GM12878 (cell line): Measurements from ENCODE around the gene SNX13. TPM values are rescaled to one million over a fixed set of nuclear protein-coding genes. Genes with fewer than 3 reads are reported as not detected.

ENCODE experiments used
- ATAC-seq: fragments of 200-7000 bp; cut with Tn5 transposase; 3 replicates; pipeline ENCODE4 v1.9.1; 2020; ENCODE audit warnings: mild to moderate bottlenecking, moderate library complexity
- BruUV-seq: library from RNA; stranded (reverse); fragments of 400-500 nt; replicated peaks from 2 replicates; lab custom pipeline; 2021; lab: Mats Ljungman, UMichigan
- CTCF ChIA-PET: fragments of 300-600 bp; sonication (Branson Sonifier 250); formaldehyde crosslinking; extraction: SDS; loops from one replicate; lab custom pipeline; 2021; ENCODE audit warnings: inconsistent platforms; lab: Yijun Ruan, JAX
- POLR2A ChIA-PET: fragments of 350-600 bp; formaldehyde crosslinking; extraction: SDS; loops from one replicate; lab custom pipeline; 2021; ENCODE audit warnings: inconsistent platforms; lab: Charles Lee
- RAD21 ChIA-PET: fragments of 300-600 bp; sonication (Branson Sonifier 250); formaldehyde crosslinking; loops from one replicate; lab custom pipeline; 2023; ENCODE audit warnings: antibody characterized with exemption; ENCODE audit not compliant: unreplicated experiment; lab: Charles Lee
- SMC1A ChIA-PET: fragments of 300-600 bp; sonication (Branson Sonifier 250); formaldehyde crosslinking; loops from one replicate; lab custom pipeline; 2023; ENCODE audit not compliant: unreplicated experiment, uncharacterized antibody; lab: Charles Lee
- DNase-seq: peaks from one replicate; pipeline ENCODE4 v3.0.0-alpha.2; 2011; ENCODE audit warnings: low read depth, low spot score
- FAIRE-seq: peaks from 3 replicates; lab custom pipeline; 2011; peaks lifted over from hg19 to GRCh38; lab: Jason Lieb, UNC
- H2AFZ ChIP-seq: 2 replicates; pipeline ENCODE4 v1.6.0; 2011; ENCODE audit warnings: low read depth, low read length, control low read depth; ENCODE audit not compliant: control insufficient read depth
- H3K27ac ChIP-seq: 2 replicates; pipeline ENCODE4 v1.5.1; 2011; ENCODE audit warnings: control low read depth; ENCODE audit not compliant: control insufficient read depth, insufficient read depth
- H3K27me3 ChIP-seq, 2 experiments: replicated peaks in 1 of 2; 2 replicates each; pipeline versions ENCODE4 v1.6.0 to v1.6.1; 2011; ENCODE audit warnings: low read length in 1 of 2; ENCODE audit not compliant: control insufficient read depth in 2 of 2, insufficient read depth in 2 of 2
- H3K36me3 ChIP-seq, 2 experiments: 2 replicates each; pipeline ENCODE4 v1.5.1; 2011; ENCODE audit warnings: low read length in 1 of 2; ENCODE audit not compliant: control insufficient read depth in 2 of 2, insufficient read depth in 2 of 2
- H3K4me1 ChIP-seq: 2 replicates; pipeline ENCODE4 v1.6.1; 2011; ENCODE audit warnings: mild to moderate bottlenecking, low read length, moderate library complexity, mixed read lengths; ENCODE audit not compliant: control insufficient read depth, insufficient read depth
- H3K4me2 ChIP-seq: 2 replicates; pipeline ENCODE4 v1.6.0; 2011; ENCODE audit warnings: control low read depth; ENCODE audit not compliant: control insufficient read depth, insufficient read depth
- H3K4me3 ChIP-seq: fragments of 200-600 bp; sonication (generic); 2 replicates; pipeline ENCODE4 v1.5.1; 2016
- H3K79me2 ChIP-seq: 2 replicates; pipeline ENCODE4 v1.6.0; 2011; ENCODE audit warnings: low read length; ENCODE audit not compliant: control insufficient read depth, insufficient read depth
- H3K9ac ChIP-seq: 2 replicates; pipeline ENCODE4 v1.8.0; 2011; ENCODE audit warnings: low read length, control low read depth, mixed read lengths; ENCODE audit not compliant: control insufficient read depth, insufficient read depth
- H3K9me3 ChIP-seq: replicated peaks from 3 replicates; pipeline ENCODE4 v1.5.1; 2011; ENCODE audit warnings: mild to moderate bottlenecking, low read length; ENCODE audit not compliant: control insufficient read depth, insufficient read depth
- H4K20me1 ChIP-seq: 2 replicates; pipeline ENCODE4 v1.6.0; 2011; ENCODE audit not compliant: control insufficient read depth, insufficient read depth
- ASH2L ChIP-seq: fragments of 300-600, 200-600 bp; sonication (generic); IDR thresholded peaks from 2 replicates; pipeline ENCODE4 v1.6.1; 2017; ENCODE audit warnings: low read depth, mild to moderate bottlenecking, borderline replicate concordance
- BCL11A ChIP-seq: IDR thresholded peaks from 2 replicates; pipeline ENCODE4 v1.6.1; 2011; ENCODE audit warnings: low read depth, low read length
- BMI1 ChIP-seq: fragments of 450-650 bp; IDR thresholded peaks from 2 replicates; pipeline ENCODE4 v1.6.1; 2016; ENCODE audit warnings: mild to moderate bottlenecking, moderate library complexity, borderline replicate concordance
- E4F1 ChIP-seq: fragments of 450-650 bp; IDR thresholded peaks from 2 replicates; pipeline ENCODE4 v1.6.1; 2018; ENCODE audit warnings: borderline replicate concordance, mild to moderate bottlenecking; ENCODE audit not compliant: partially characterized antibody
- KAT2A ChIP-seq: conservative IDR thresholded peaks from 2 replicates; pipeline ENCODE4 v1.6.1; 2011; ENCODE audit warnings: low read depth, low read length; ENCODE audit not compliant: control insufficient read depth
- NFYA ChIP-seq: IDR thresholded peaks from 2 replicates; pipeline ENCODE4 v1.6.1; 2011; ENCODE audit warnings: low read depth, mild to moderate bottlenecking, low read length, improper control_type of control experiment, borderline replicate concordance
- NR2C1 ChIP-seq: fragments of 450-650 bp; IDR thresholded peaks from 2 replicates; pipeline ENCODE4 v1.6.1; 2017; ENCODE audit warnings: antibody characterized with exemption, mild to moderate bottlenecking, moderate library complexity
- NR2C2 ChIP-seq: IDR thresholded peaks from 2 replicates; pipeline ENCODE4 v1.6.1; 2011; ENCODE audit warnings: borderline replicate concordance, low read depth; ENCODE audit not compliant: control insufficient read depth, insufficient read length
- RB1 ChIP-seq: fragments of 450-650 bp; formaldehyde crosslinking; IDR thresholded peaks from 2 replicates; pipeline ENCODE4 v1.6.1; 2017; ENCODE audit warnings: mild to moderate bottlenecking, borderline replicate concordance
- RFX5 ChIP-seq: IDR thresholded peaks from 2 replicates; pipeline ENCODE4 v1.6.1; 2011; ENCODE audit warnings: low read depth, low read length, improper control_type of control experiment
- SREBF1 ChIP-seq: IDR thresholded peaks from 2 replicates; pipeline ENCODE4 v1.6.1; 2012; ENCODE audit warnings: mild to moderate bottlenecking, low read length
- STAT1 ChIP-seq: fragments of 450-650 bp; conservative IDR thresholded peaks from 2 replicates; pipeline ENCODE4 v1.6.1; 2014; ENCODE audit warnings: antibody characterized with exemption, mild to moderate bottlenecking
- SUPT20H ChIP-seq: IDR thresholded peaks from 2 replicates; pipeline ENCODE4 v1.6.1; 2011; ENCODE audit warnings: low read depth, mild to moderate bottlenecking, low read length, moderate library complexity, borderline replicate concordance; ENCODE audit not compliant: control insufficient read depth
- YY1 ChIP-seq: IDR thresholded peaks from 2 replicates; pipeline ENCODE4 v1.6.1; 2011; ENCODE audit warnings: low read depth, mild to moderate bottlenecking, low read length
- ZNF592 ChIP-seq: fragments of 450-650 bp; IDR thresholded peaks from 2 replicates; pipeline ENCODE4 v1.6.1; 2017; ENCODE audit warnings: mild to moderate bottlenecking, moderate library complexity
- WGBS: methylation state at CpG from one replicate; pipeline ENCODE4 v1.1.6; 2016; ENCODE audit warnings: low lambda C conversion rate; ENCODE audit not compliant: insufficient replicate concordance, insufficient coverage; ENCODE audit errors: missing lambda C conversion rate; 5-methylcytosine and 5-hydroxymethylcytosine counted together
- in situ Hi-C: fragments of 300-500 bp; cut with MboI; formaldehyde crosslinking; loops from 9 replicates; pipeline ENCODE4 v1.14.3; 2018; ENCODE audit warnings: mixed read lengths
- intact Hi-C: fragments of 100-400 bp; cut with micrococcal nuclease; formaldehyde crosslinking; loops from one replicate; pipeline ENCODE4 v1.14.2; 2022; ENCODE audit not compliant: unreplicated experiment
- polyA plus RNA-seq, 11 experiments: library from polyadenylated mRNA; depleted of rRNA in 4 of 11; unstranded in 6 of 11; stranded (reverse) in 5 of 11; fragments of >200 nt; fragmentation: Nextera tagmentation in 4 of 11; fragmentation: Illumina TruSeq in 1 of 11; extraction: Ambion mirVana in 4 of 11; extraction: Trizol in 1 of 11; gene quantifications; 1 replicate in 1 of 11; 2 replicates in 10 of 11; pipeline versions ENCODE4 v1.2.1 to v1.2.3, GENCODE V29; 2011 to 2016; ENCODE audit warnings: inconsistent platforms in 2 of 11, missing spikeins in 2 of 11, low read depth in 1 of 11
- total RNA-seq, 4 experiments: library from RNA; depleted of rRNA in 3 of 4; stranded (reverse); fragments of >200 nt in 3 of 4; fragmentation: Illumina TruSeq in 1 of 4; extraction: Trizol in 1 of 4; gene quantifications; 2 replicates each; pipeline versions ENCODE4 v1.2.1 to v1.2.3, GENCODE V29; 2013 to 2021

The SNX13 gene
- total and polyA plus RNA-seq, 10 of the 15 experiments (the other 5 are each of a cell fraction or from before 2014, with no cell fraction given) = 2.2 to 17.1 (median 11.9) TPM

- BruUV-seq = no TSS peak
- Histone ChIP-seq H3K4me1 (no peaks in the 10 kb centered on the region), H3K27me3 (no peaks in the 10 kb centered on the region), H3K36me3 (no peaks in the 10 kb centered on the region), H2AFZ (no peak overlapping the region), H3K27ac (no peak overlapping the region), H3K4me2 (no peak overlapping the region), H3K79me2 (no peaks in the 10 kb centered on the region), H3K4me3 (no peak overlapping the region), H3K9ac (no peak overlapping the region), H3K9me3 (no peaks in the 10 kb centered on the region), H4K20me1 (no peaks in the 10 kb centered on the region)
- in situ Hi-C loops (no loop called here), intact Hi-C loops (no loop called here)
- ChIA-PET SMC1A (interaction anchor here (1.0 to 1.7 kb wide), 2 partner anchors 12 to 17 kb away, joined by 3 to 6 read pairs; no protein-coding TSS in a partner anchor), POLR2A (no interaction called here), CTCF (interaction anchor here (1.1 to 2.3 kb wide), 2 partner anchors 10 to 12 kb away, joined by 5 to 12 read pairs; no protein-coding TSS in a partner anchor), RAD21 (interaction anchor here (1.4 kb wide), 1 partner anchor 12 kb away, joined by 4 read pairs; no protein-coding TSS in a partner anchor)
- DNase-seq (no peak), FAIRE-seq (no peak), ATAC-seq (no peak)
- 36% methylated on average over 3 of the region's 3 CpGs for WGBS
- TF ChIP-seq STAT1 = no peak
- TF ChIP-seq SUPT20H = no peak
- TF ChIP-seq RFX5 = no peak
- TF ChIP-seq ASH2L = no peak
- no peak for TF ChIP-seq YY1
- no peak for TF ChIP-seq BMI1
- TF ChIP-seq NFYA = no peak
- TF ChIP-seq KAT2A = no peak
- TF ChIP-seq ZNF592 = no peak
- no peak for TF ChIP-seq NR2C1
- TF ChIP-seq SREBF1 = no peak
- TF ChIP-seq NR2C2 = no peak
- TF ChIP-seq RB1 = no peak
- no peak for TF ChIP-seq BCL11A
- no peak for TF ChIP-seq E4F1
Observed at GRCh38 chr7:17758008-17758407, 182.3 kb downstream of the SNX13 start.
